Measurements from ENCODE around the gene CSRP3. TPM values are rescaled to one million over a fixed set of nuclear protein-coding genes. Genes with fewer than 3 reads are reported as not detected.
A peak's percentile ranks its signal among the peaks of the same experiment; 100 is the strongest.

CSRP3 gene
- total RNA-seq, 4 donors from 2014 or later = not detected

DNA sequence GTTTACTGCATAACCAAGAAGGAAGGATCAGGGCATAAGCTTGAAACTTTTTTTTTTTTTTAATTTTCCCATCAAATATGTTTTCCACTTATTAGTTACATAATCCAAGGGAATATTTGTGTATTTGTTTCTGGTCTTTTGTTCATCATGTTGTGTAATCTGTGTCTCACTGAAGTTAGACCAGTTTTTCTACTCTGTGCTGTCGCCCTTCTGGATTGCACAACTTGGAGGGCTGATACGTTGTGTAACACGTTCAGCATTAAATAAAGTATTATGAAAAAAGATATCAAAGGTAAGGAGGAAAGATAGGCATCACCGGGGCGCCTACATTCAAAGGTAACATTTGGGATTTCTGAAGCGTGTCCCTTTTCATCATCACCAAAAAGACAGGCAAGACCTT, 42.3 kb upstream of the CSRP3 start:
- peaks cover 0 to 79% (median 7%) of the 10 kb centered on the region in 4 donors for H3K27me3 ChIP-seq

DNA sequence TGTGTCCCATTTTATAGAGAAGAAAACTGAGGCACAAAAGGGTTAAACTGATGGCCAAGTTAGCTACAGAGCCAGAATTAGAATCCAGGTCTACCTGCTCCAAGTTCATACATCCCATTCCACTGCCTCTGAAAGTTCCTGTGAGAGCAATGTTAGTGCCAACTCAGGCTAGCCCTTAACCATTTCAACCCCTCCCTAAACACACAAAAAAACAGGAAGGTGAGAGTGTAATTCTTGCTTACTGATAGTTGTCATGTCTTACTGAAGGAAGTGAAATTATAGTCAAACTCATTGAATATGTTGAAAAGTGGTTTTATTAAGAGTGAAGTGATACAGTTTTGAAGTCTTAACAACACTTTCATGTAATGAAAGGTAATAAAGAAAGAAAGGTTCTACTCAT, 41.8 kb upstream of the CSRP3 start:
- Histone ChIP-seq H3K27ac (peak overlapping the region; percentile 70 to 85 (median 82)), H3K4me1 (peaks cover 32 to 75% (median 35%) of the 10 kb centered on the region in 3 donors), H3K27me3 (peaks cover 0 to 84% (median 7%) of the 10 kb centered on the region in 4 donors), H3K9me3 (no peaks in the 10 kb centered on the region), H3K4me3 (no peak overlapping the region), H3K36me3 (no peaks in the 10 kb centered on the region)
- intact Hi-C loops (cut with DNase I) = no loop called here
- DNase-seq = no peak
- TF ChIP-seq, protein P1, sequence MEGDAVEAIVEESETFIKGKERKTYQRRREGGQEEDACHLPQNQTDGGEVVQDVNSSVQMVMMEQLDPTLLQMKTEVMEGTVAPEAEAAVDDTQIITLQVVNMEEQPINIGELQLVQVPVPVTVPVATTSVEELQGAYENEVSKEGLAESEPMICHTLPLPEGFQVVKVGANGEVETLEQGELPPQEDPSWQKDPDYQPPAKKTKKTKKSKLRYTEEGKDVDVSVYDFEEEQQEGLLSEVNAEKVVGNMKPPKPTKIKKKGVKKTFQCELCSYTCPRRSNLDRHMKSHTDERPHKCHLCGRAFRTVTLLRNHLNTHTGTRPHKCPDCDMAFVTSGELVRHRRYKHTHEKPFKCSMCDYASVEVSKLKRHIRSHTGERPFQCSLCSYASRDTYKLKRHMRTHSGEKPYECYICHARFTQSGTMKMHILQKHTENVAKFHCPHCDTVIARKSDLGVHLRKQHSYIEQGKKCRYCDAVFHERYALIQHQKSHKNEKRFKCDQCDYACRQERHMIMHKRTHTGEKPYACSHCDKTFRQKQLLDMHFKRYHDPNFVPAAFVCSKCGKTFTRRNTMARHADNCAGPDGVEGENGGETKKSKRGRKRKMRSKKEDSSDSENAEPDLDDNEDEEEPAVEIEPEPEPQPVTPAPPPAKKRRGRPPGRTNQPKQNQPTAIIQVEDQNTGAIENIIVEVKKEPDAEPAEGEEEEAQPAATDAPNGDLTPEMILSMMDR (IDR thresholded peaks at IDR 0.05) = no peak
- TF ChIP-seq POLR2A (IDR thresholded peaks at IDR 0.05) = no peak

More for the DNA sequence above, 42.3 kb upstream of the CSRP3 start:
- Histone ChIP-seq H3K9me3 (no peaks in the 10 kb centered on the region), H3K27ac (peak overlapping the region; percentile 78 to 85 (median 82)), H3K36me3 (no peaks in the 10 kb centered on the region), H3K4me1 (peaks cover 32 to 70% (median 35%) of the 10 kb centered on the region in 3 donors), H3K4me3 (peak overlapping the region in 2 of 4 donors; percentile 9 to 42)
- TF ChIP-seq POLR2A (IDR thresholded peaks at IDR 0.05) = no peak
- TF ChIP-seq, protein P1 (IDR thresholded peaks at IDR 0.05) = no peak
- intact Hi-C loops (cut with DNase I) = no loop called here
- DNase-seq = no peak
- 21 to 32% methylated on average over 6 of the region's 6 CpGs for WGBS, 2 donors

DNA sequence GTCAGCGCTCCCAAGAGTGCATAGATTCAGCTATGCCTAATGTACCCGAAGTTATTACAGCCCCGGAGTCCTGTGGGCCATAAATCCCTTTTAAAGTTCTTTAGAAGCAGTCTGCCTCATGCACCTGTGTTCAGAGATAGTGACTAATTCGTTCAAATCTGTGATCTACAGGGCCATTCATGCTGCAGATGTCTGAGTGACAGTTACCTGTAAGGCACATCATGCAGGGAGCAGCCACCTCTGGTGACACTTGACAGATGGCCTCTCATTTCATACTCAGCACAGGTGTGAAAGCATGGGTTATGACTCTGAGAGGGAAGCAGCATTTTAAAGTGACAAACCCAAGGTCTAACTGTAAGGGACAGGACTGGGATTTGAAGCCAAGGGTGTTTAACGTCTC, 41.4 kb upstream of the CSRP3 start:
- Histone ChIP-seq H3K36me3 (no peaks in the 10 kb centered on the region), H3K4me1 (peaks cover 32 to 79% (median 35%) of the 10 kb centered on the region in 3 donors), H3K27ac (peak overlapping the region; percentile 70 to 85 (median 82)), H3K27me3 (peaks cover 0 to 87% (median 7%) of the 10 kb centered on the region in 4 donors), H3K4me3 (no peak overlapping the region), H3K9me3 (no peaks in the 10 kb centered on the region)
- intact Hi-C loops (cut with DNase I) = no loop called here
- 0 to 66% methylated on average over 1 to 4 of the region's 5 CpGs for WGBS, 2 donors
- DNase-seq = no peak
- TF ChIP-seq POLR2A (IDR thresholded peaks at IDR 0.05) = no peak
- TF ChIP-seq, protein P1 (IDR thresholded peaks at IDR 0.05) = no peak

DNA sequence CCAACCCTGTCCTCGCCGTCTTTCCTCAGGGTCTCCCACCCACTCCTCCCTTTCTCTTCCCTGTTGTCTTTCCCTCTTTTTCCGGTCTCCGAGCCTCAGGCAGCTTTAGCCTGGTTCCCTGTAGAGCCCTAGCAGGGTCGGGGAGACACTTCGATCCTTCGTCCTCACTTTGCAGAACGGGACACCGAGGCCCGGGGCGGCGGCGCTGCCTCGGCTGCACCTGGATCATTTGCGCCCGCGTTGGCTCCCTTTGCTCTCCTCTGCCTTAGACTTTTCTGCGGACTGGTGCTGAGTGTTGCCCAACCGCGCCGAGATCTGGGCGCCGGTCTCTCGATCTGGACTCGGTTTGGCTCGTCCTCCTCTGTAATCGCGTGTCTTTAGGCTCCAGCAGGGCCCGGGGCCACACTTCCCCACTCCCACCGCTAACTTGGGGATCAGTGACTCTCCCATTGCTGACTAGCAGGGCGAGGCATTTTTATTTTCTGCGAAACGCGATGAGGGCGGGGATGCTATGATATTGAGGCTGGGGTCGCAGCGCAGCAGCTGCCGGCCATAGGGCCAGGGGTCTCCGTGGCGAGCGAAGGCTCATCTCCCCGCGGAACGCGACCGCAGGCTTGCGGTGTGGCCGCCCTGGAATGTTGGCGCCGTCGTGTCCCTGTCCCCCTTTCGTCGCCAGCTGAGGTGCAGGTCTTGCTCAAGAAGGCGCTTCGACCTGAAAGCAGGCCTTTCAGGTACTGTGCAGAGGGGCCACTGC, 40.6 kb upstream of the CSRP3 start:
- no peak for DNase-seq

More for the DNA sequence above, 40.6 kb upstream of the CSRP3 start:
- peaks cover 0 to 87% (median 7%) of the 10 kb centered on the region in 4 donors for H3K27me3 ChIP-seq
- no peaks in the 10 kb centered on the region for H3K36me3 ChIP-seq
- intact Hi-C loops (cut with DNase I) = no loop called here
- TF ChIP-seq POLR2A (IDR thresholded peaks at IDR 0.05) = peak in 1 of 4 donors; percentile 4
- TF ChIP-seq, protein P1 (IDR thresholded peaks at IDR 0.05) = no peak
- peaks cover 32 to 87% (median 35%) of the 10 kb centered on the region in 3 donors for H3K4me1 ChIP-seq
- WGBS, 2 donors = 30 to 43% methylated on average over 15 to 42 of the region's 55 CpGs
- no peaks in the 10 kb centered on the region for H3K9me3 ChIP-seq
- peak overlapping the region; percentile 70 to 85 (median 82) for H3K27ac ChIP-seq
- H3K4me3 ChIP-seq = peak overlapping the region; percentile 58 to 88 (median 77)
